ENCODE measurements around the gene TLE5.
"Not testable (repeated sequence)": the region's sequence is repeated elsewhere in the genome, so short reads cannot be mapped to it uniquely, and the experiment has no call there.

The TLE5 gene

GRCh38 chr19:3045191-3045590 lies 17.1 kb downstream of the TLE5 start:
- no peak for DNase-seq (ENCODE audit: low read depth in 2 of 2)

GRCh38 chr19:3042621-3043267 lies 19.6 kb downstream of the TLE5 start:
- no peak for DNase-seq (ENCODE audit: low read depth in 2 of 2)

GRCh38 chr19:3041761-3042620 lies 20.3 kb downstream of the TLE5 start:
- DNase-seq (ENCODE audit: low read depth in 2 of 2): no peak

GRCh38 chr19:3041327-3041726 lies 21.0 kb downstream of the TLE5 start:
- no peak for DNase-seq (ENCODE audit: low read depth in 2 of 2)

GRCh38 chr19:3039641-3040077 lies 22.6 kb downstream of the TLE5 start:
- no peak for DNase-seq (ENCODE audit: low read depth in 2 of 2)

GRCh38 chr19:3039125-3039524 lies 23.2 kb downstream of the TLE5 start:
- no peak for DNase-seq (ENCODE audit: low read depth in 2 of 2)

GRCh38 chr19:3038214-3038613 lies 24.1 kb downstream of the TLE5 start:
- DNase-seq (ENCODE audit: low read depth in 2 of 2): no peak

- not testable (repeated sequence) for DNase-seq (ENCODE audit: low read depth in 2 of 2)
Observed at GRCh38 chr19:3036977-3037544, 25.2 kb downstream of the TLE5 start.

GRCh38 chr19:3036119-3036976 lies 25.9 kb downstream of the TLE5 start:
- DNase-seq (ENCODE audit: low read depth in 2 of 2): peak; percentile 72 to 75

GRCh38 chr19:3035542-3036118 lies 26.7 kb downstream of the TLE5 start:
- peak; percentile 82 to 92 for DNase-seq (ENCODE audit: low read depth in 2 of 2)

GRCh38 chr19:3034656-3035541 lies 27.4 kb downstream of the TLE5 start:
- no peak for DNase-seq (ENCODE audit: low read depth in 2 of 2)

- DNase-seq (ENCODE audit: low read depth in 2 of 2): no peak
Observed at GRCh38 chr19:3034406-3034655, 28.0 kb downstream of the TLE5 start.

- no peak for DNase-seq (ENCODE audit: low read depth in 2 of 2)
Observed at GRCh38 chr19:3033595-3034405, 28.5 kb downstream of the TLE5 start.

- DNase-seq (ENCODE audit: low read depth in 2 of 2): no peak
Observed at GRCh38 chr19:3031607-3031867, 30.8 kb downstream of the TLE5 start.

- no peak for DNase-seq (ENCODE audit: low read depth in 2 of 2)
Observed at GRCh38 chr19:3029065-3029923, 33.0 kb downstream of the TLE5 start, which contains the start of gene TLE2. TLE2 (minus strand) TSS chr19:3029280; CDS start chr19:3028904, 376 bp downstream.

GRCh38 chr19:3028305-3029064 lies 33.8 kb downstream of the TLE5 start:
- no peak for DNase-seq (ENCODE audit: low read depth in 2 of 2)

- DNase-seq (ENCODE audit: low read depth in 2 of 2): no peak
Observed at GRCh38 chr19:3027981-3028304, 34.4 kb downstream of the TLE5 start.

- DNase-seq (ENCODE audit: low read depth in 2 of 2): no peak
Observed at GRCh38 chr19:3027292-3027691, 35.0 kb downstream of the TLE5 start.

GRCh38 chr19:3026768-3027167 lies 35.5 kb downstream of the TLE5 start:
- DNase-seq (ENCODE audit: low read depth in 2 of 2): no peak
